Omental fat pad (tissue), 4 donors: ENCODE data around the gene ZNF236. TPM values are rescaled to one million over a fixed set of nuclear protein-coding genes. Genes with fewer than 3 reads are reported as not detected.

Source experiments
- ATAC-seq: fragments of 150-250 bp; one replicate; pipeline ENCODE4 v1.9.1; 2016; ENCODE audit warnings: mild to moderate bottlenecking, moderate library complexity; ENCODE audit not compliant: low FRiP score
- DNase-seq: peaks from one replicate; pipeline ENCODE4 v3.0.0-alpha.2; 2019; ENCODE audit warnings: low spot score
- CTCF ChIP-seq, 3 donors: fragments of 450-650 bp; IDR thresholded peaks; one replicate each; pipeline ENCODE4 v1.5.1; 2016 to 2017; ENCODE audit warnings: antibody characterized with exemption in 3 of 3, mild to moderate bottlenecking in 3 of 3, moderate library complexity in 2 of 3
- total RNA-seq, 4 donors: library from RNA; depleted of rRNA; stranded (reverse); fragments of >200 nt; gene quantifications; one replicate each; pipeline ENCODE4 v1.1.0, GENCODE V29; 2016

The ZNF236 gene
- total RNA-seq, 4 donors from 2014 or later = 14.3 to 18.0 (median 17.0) TPM

- no peak for TF ChIP-seq CTCF (IDR thresholded peaks at IDR 0.05)
- ATAC-seq (no peak), DNase-seq (no peak)
Observed at GRCh38 chr18:76834379-76834778, 12.0 kb downstream of the ZNF236 start.

- no peak for TF ChIP-seq CTCF (IDR thresholded peaks at IDR 0.05)
- ATAC-seq = no peak
Observed at GRCh38 chr18:76835380-76835779, 13.0 kb downstream of the ZNF236 start.

GRCh38 chr18:76837071-76837470 is 14.7 kb downstream of the ZNF236 start:
- no peak for DNase-seq
- no peak for TF ChIP-seq CTCF (IDR thresholded peaks at IDR 0.05)
- ATAC-seq = no peak

More at GRCh38 chr18:76835380-76835779, 13.0 kb downstream of the ZNF236 start:
- DNase-seq = no peak

- no peak for TF ChIP-seq CTCF (IDR thresholded peaks at IDR 0.05)
- DNase-seq (no peak), ATAC-seq (no peak)
Observed at GRCh38 chr18:76838182-76838581, 15.8 kb downstream of the ZNF236 start.

GRCh38 chr18:76839086-76839794 is 16.9 kb downstream of the ZNF236 start:
- no peak for TF ChIP-seq CTCF (IDR thresholded peaks at IDR 0.05)
- no peak for ATAC-seq
- DNase-seq = no peak

- ATAC-seq (no peak), DNase-seq (no peak)
- TF ChIP-seq CTCF (IDR thresholded peaks at IDR 0.05) = no peak
Observed at GRCh38 chr18:76842837-76843530, 20.6 kb downstream of the ZNF236 start.

- no peak for ATAC-seq
- no peak for TF ChIP-seq CTCF (IDR thresholded peaks at IDR 0.05)
- no peak for DNase-seq
Observed at GRCh38 chr18:76844144-76844543, 21.8 kb downstream of the ZNF236 start.
